Testis (tissue), 3 donors: ENCODE results near the gene LILRB1. TPM values are rescaled to one million over a fixed set of nuclear protein-coding genes. Genes with fewer than 3 reads are reported as not detected.
"Not testable (repeated sequence)": the region's sequence is repeated elsewhere in the genome, so short reads cannot be mapped to it uniquely, and the experiment has no call there.

Experiments used
- DNase-seq: peaks from one replicate; pipeline ENCODE4 v3.0.0-alpha.2; 2019
- H3K27ac ChIP-seq, 2 donors: fragments of 200-600 bp; sonication (generic); one replicate each; pipeline ENCODE4 v1.5.1; 2019
- H3K27me3 ChIP-seq: fragments of 200-600 bp; sonication (generic); one replicate; pipeline ENCODE4 v1.5.1; 2019
- H3K36me3 ChIP-seq: fragments of 200-600 bp; sonication (generic); one replicate; pipeline ENCODE4 v1.5.1; 2017; ENCODE audit warnings: low read depth; ENCODE audit errors: missing control alignments
- H3K4me1 ChIP-seq: fragments of 200-600 bp; sonication (generic); one replicate; pipeline ENCODE4 v1.5.1; 2019
- H3K4me3 ChIP-seq, 2 donors: fragments of 200-600 bp; sonication (generic); one replicate each; pipeline ENCODE4 v1.5.1; 2017 to 2019
- H3K9me3 ChIP-seq: fragments of 200-600 bp; sonication (generic); one replicate; pipeline ENCODE4 v1.5.1; 2017
- POLR2A ChIP-seq: fragments of 450-650 bp; IDR thresholded peaks from one replicate; pipeline ENCODE4 v1.6.1; 2017; ENCODE audit warnings: antibody characterized with exemption, mild to moderate bottlenecking, moderate library complexity
- WGBS, 2 donors: methylation state at CpG; one replicate each; pipeline ENCODE4 v1.1.5; 2018; 5-methylcytosine and 5-hydroxymethylcytosine counted together
- intact Hi-C: fragments of 100-400 bp; cut with DNase I; formaldehyde crosslinking; loops from one replicate; pipeline ENCODE4 v1.15.1; 2023; ENCODE audit warnings: low total_unique reads
- polyA plus RNA-seq: library from polyadenylated mRNA; stranded (reverse); fragments of 350-450 nt; fragmentation: Illumina TruSeq; extraction: RNeasy Lipid Tissue Mini Kit (QIAGEN cat#74804); gene quantifications from one replicate; pipeline ENCODE4 v1.2.3, GENCODE V29; 2014; ENCODE audit warnings: low read depth, low replicate concordance; ENCODE audit not compliant: insufficient read depth
- total RNA-seq, 2 donors: library from RNA; depleted of rRNA; stranded (reverse); fragments of >200 nt; gene quantifications; one replicate each; pipeline ENCODE4 v1.2.3, GENCODE V29; 2016
- TF ChIP-seq, protein P1 (sequence below), 3 experiments: fragments of 450-650 bp in 2 of 3; fragments of 200-600 bp in 1 of 3; sonication (generic) in 1 of 3; IDR thresholded peaks; one replicate each; pipeline ENCODE4 v1.5.1; 2016 to 2019; ENCODE audit warnings: antibody characterized with exemption in 3 of 3, mild to moderate bottlenecking in 2 of 3, moderate library complexity in 1 of 3

Gene LILRB1
- total and polyA plus RNA-seq, 3 donors from 2014 or later, result 0.63 to 2.2 (median 0.93) TPM

- Histone ChIP-seq H3K9me3 (no peaks in the 10 kb centered on the region), H3K27me3 (no peaks in the 10 kb centered on the region), H3K36me3 (no peaks in the 10 kb centered on the region), H3K27ac (no peak overlapping the region), H3K4me3 (no peak overlapping the region), H3K4me1 (no peaks in the 10 kb centered on the region)
- no peak for DNase-seq
- intact Hi-C loops, result no loop called here
- WGBS, 2 donors, result 65 to 85% methylated on average over 3 of the region's 3 CpGs
- TF ChIP-seq POLR2A, result no peak
- TF ChIP-seq, protein P1, sequence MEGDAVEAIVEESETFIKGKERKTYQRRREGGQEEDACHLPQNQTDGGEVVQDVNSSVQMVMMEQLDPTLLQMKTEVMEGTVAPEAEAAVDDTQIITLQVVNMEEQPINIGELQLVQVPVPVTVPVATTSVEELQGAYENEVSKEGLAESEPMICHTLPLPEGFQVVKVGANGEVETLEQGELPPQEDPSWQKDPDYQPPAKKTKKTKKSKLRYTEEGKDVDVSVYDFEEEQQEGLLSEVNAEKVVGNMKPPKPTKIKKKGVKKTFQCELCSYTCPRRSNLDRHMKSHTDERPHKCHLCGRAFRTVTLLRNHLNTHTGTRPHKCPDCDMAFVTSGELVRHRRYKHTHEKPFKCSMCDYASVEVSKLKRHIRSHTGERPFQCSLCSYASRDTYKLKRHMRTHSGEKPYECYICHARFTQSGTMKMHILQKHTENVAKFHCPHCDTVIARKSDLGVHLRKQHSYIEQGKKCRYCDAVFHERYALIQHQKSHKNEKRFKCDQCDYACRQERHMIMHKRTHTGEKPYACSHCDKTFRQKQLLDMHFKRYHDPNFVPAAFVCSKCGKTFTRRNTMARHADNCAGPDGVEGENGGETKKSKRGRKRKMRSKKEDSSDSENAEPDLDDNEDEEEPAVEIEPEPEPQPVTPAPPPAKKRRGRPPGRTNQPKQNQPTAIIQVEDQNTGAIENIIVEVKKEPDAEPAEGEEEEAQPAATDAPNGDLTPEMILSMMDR (IDR thresholded peaks at IDR 0.05), result no peak
Measured at GRCh38 chr19:54616057-54616456, 14.2 kb upstream of the LILRB1 start.

DNA sequence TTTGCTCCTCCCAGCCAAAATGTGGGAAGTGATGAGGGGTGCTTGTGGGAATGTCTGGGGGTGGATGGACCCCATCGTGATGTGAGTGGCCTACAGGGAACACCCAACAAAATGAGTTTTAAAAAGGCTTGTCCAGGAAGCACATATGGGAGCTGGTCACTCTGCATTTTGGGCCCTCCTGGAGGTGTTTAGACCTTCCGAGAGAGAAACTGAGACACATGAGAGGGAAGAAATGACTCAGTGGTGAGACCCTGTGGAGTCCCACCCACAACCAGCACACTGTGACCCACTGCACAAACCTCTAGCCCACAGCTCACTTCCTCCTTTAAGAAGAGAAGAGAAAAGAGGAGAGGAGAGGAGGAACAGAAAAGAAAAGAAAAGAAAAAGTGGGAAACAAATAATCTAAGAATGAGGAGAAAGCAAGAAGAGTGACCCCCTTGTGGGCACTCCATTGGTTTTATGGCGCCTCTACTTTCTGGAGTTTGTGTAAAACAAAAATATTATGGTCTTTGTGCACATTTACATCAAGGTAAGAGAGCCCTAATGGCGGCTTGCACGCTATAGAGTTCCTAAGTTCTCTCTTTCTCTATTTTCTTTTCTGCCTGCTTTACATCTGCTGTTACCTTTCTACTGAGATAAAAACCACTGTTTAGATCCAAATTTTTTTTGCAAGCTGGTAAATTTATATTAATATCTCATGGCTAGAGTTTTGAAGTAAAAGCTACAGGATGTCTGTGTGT lies 13.3 kb upstream of the LILRB1 start:
- H3K36me3 ChIP-seq, result no peaks in the 10 kb centered on the region
- no peaks in the 10 kb centered on the region for H3K27me3 ChIP-seq
- H3K27ac ChIP-seq, result no peak overlapping the region
- no peak overlapping the region for H3K4me3 ChIP-seq
- no peak for DNase-seq
- no peaks in the 10 kb centered on the region for H3K9me3 ChIP-seq
- intact Hi-C loops, result no loop called here
- no peak for TF ChIP-seq POLR2A
- TF ChIP-seq, protein P1 (IDR thresholded peaks at IDR 0.05), result no peak
- H3K4me1 ChIP-seq, result no peaks in the 10 kb centered on the region
- WGBS, 2 donors, result 57 to 62% methylated on average over 5 of the region's 5 CpGs

DNA sequence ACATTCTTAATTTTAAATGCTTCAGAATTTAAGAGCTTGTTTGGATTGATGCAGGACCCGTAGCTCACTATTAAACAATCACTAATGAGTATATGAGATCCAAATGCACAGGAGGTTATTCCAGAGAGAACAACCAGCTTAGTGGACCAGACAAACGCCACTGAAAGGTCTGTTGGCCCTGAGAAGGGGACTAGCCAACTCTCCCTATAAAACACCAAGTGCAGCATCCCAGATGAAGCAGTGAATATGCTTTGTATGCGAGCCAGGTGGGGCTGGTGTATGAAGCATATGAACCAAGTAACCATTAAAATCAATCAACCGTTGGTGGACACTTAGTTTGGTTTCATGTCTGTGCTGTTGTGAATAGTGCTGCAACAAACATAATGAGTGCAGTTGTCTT lies 9.8 kb upstream of the LILRB1 start:
- Histone ChIP-seq H3K36me3 (no peaks in the 10 kb centered on the region), H3K27ac (no peak overlapping the region), H3K9me3 (no peaks in the 10 kb centered on the region), H3K4me1 (no peaks in the 10 kb centered on the region), H3K27me3 (no peaks in the 10 kb centered on the region), H3K4me3 (no peak overlapping the region)
- intact Hi-C loops, result no loop called here
- no peak for TF ChIP-seq POLR2A
- TF ChIP-seq, protein P1 (IDR thresholded peaks at IDR 0.05), result no peak
- 88 to 90% methylated on average over 4 of the region's 4 CpGs for WGBS, 2 donors
- no peak for DNase-seq

DNA sequence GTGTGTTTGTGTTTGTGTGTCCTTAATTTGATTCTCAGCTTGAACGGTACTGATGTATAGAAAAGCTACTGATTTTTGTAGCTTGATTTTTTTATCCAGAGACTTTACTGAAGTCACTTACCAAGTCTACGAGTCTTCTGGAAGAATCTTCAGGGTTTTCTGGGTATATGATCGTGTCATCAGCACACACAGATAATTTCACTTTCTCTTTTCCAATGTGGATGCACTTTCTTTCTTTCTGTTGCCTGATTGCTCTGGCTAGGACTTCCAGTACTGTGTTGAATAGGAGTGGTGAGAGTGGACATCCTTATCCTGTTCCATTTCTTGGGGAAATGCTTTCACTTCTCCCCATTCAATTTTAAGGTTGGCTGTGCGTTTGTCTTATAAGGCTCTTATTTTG lies 7.9 kb upstream of the LILRB1 start:
- DNase-seq, result no peak
- intact Hi-C loops, result no loop called here
- Histone ChIP-seq H3K36me3 (no peaks in the 10 kb centered on the region), H3K4me3 (no peak overlapping the region), H3K27me3 (no peaks in the 10 kb centered on the region), H3K4me1 (no peaks in the 10 kb centered on the region), H3K27ac (no peak overlapping the region), H3K9me3 (no peaks in the 10 kb centered on the region)
- no peak for TF ChIP-seq POLR2A
- TF ChIP-seq, protein P1 (IDR thresholded peaks at IDR 0.05), result no peak
- WGBS, 2 donors, result 67 to 80% methylated on average over 4 of the region's 4 CpGs

- intact Hi-C loops, H3K36me3 ChIP-seq, DNase-seq, H3K9me3 ChIP-seq, H3K27ac ChIP-seq, H3K27me3 ChIP-seq, H3K4me3 ChIP-seq, H3K4me1 ChIP-seq: not testable (repeated sequence)
- WGBS, 2 donors, result 91 to 94% methylated on average over 3 to 9 of the region's 10 CpGs
Measured at GRCh38 chr19:54624234-54624633, 6.0 kb upstream of the LILRB1 start.

- H3K4me1 ChIP-seq, H3K4me3 ChIP-seq, H3K9me3 ChIP-seq, H3K27ac ChIP-seq, intact Hi-C loops, DNase-seq, H3K36me3 ChIP-seq, H3K27me3 ChIP-seq: not testable (repeated sequence)
- 72 to 86% methylated on average over 7 to 8 of the region's 15 CpGs for WGBS, 2 donors
Measured at GRCh38 chr19:54624934-54625730, 5.2 kb upstream of the LILRB1 start.
